T-helper 17 cell (primary cell): Measurements from ENCODE around the gene SCUBE2. TPM values are rescaled to one million over a fixed set of nuclear protein-coding genes. Genes with fewer than 3 reads are reported as not detected.
"Not testable (repeated sequence)": the region's sequence is repeated elsewhere in the genome, so short reads cannot be mapped to it uniquely, and the experiment has no call there.

Experiments
- ATAC-seq: fragments of 150-1000 bp; cut with Tn5 transposase; 2 replicates; pipeline ENCODE4 v1.10.0; 2021; ENCODE audit warnings: mild to moderate bottlenecking, moderate library complexity
- DNase-seq, 3 donors: peaks; one replicate each; pipeline versions ENCODE4 v3.0.0 to v3.0.0-alpha.2; 2020 to 2021
- H3K9me3 ChIP-seq: one replicate; pipeline ENCODE4 v1.7.0; 2013; ENCODE audit warnings: low read length, mild to moderate bottlenecking; ENCODE audit not compliant: control insufficient read depth, poor library complexity, severe bottlenecking
- H3K27ac Mint-ChIP-seq: one replicate; pipeline ENCODE4 v1.8.0; 2022; ENCODE audit warnings: mild to moderate bottlenecking, moderate library complexity, mixed read lengths
- H3K27me3 Mint-ChIP-seq: one replicate; pipeline ENCODE4 v1.8.0; 2022; ENCODE audit warnings: mixed read lengths
- H3K36me3 Mint-ChIP-seq: one replicate; pipeline ENCODE4 v1.8.0; 2022; ENCODE audit warnings: low read depth, mixed read lengths
- H3K4me1 Mint-ChIP-seq: one replicate; pipeline ENCODE4 v1.8.0; 2022; ENCODE audit warnings: mild to moderate bottlenecking, mixed read lengths
- H3K4me3 Mint-ChIP-seq: one replicate; pipeline ENCODE4 v1.8.0; 2022; ENCODE audit warnings: mild to moderate bottlenecking, moderate library complexity, mixed read lengths
- total RNA-seq, 4 donors: library from RNA in 2 of 4; stranded (reverse) in 2 of 4; gene quantifications; one replicate each; pipeline ENCODE4 v1.2.3 and lab custom pipeline; 2022 to 2026

The SCUBE2 gene
- total RNA-seq, 2 donors from 2014 or later: 0.10 TPM; not detected in 1

GRCh38 chr11:8989453-8989852 lies 101.9 kb downstream of the SCUBE2 start:
- Mint-ChIP-seq H3K36me3 (peaks cover 4% of the 10 kb centered on the region), H3K27me3 (peaks cover 33% of the 10 kb centered on the region), H3K27ac (no peak overlapping the region), H3K4me3 (no peak overlapping the region), H3K4me1 (no peaks in the 10 kb centered on the region)
- no peaks in the 10 kb centered on the region for H3K9me3 ChIP-seq
- DNase-seq: no peak
- no peak for ATAC-seq

GRCh38 chr11:8988329-8989234 lies 102.8 kb downstream of the SCUBE2 start:
- H3K9me3 ChIP-seq: no peaks in the 10 kb centered on the region
- ATAC-seq: no peak
- no peak overlapping the region for H3K27ac Mint-ChIP-seq
- no peak for DNase-seq
- H3K36me3 Mint-ChIP-seq: peaks cover 4% of the 10 kb centered on the region
- H3K27me3 Mint-ChIP-seq: peaks cover 33% of the 10 kb centered on the region
- no peak overlapping the region for H3K4me3 Mint-ChIP-seq
- H3K4me1 Mint-ChIP-seq: no peaks in the 10 kb centered on the region

GRCh38 chr11:8987446-8987845 lies 104.0 kb downstream of the SCUBE2 start:
- H3K4me1 Mint-ChIP-seq: no peaks in the 10 kb centered on the region
- no peak for DNase-seq
- H3K27ac Mint-ChIP-seq: no peak overlapping the region
- ATAC-seq: no peak
- no peak overlapping the region for H3K4me3 Mint-ChIP-seq
- no peaks in the 10 kb centered on the region for H3K9me3 ChIP-seq
- peaks cover 4% of the 10 kb centered on the region for H3K36me3 Mint-ChIP-seq
- H3K27me3 Mint-ChIP-seq: peaks cover 31% of the 10 kb centered on the region

- not testable (repeated sequence) for DNase-seq, H3K4me3 Mint-ChIP-seq, H3K4me1 Mint-ChIP-seq, ATAC-seq, H3K9me3 ChIP-seq, H3K27ac Mint-ChIP-seq, H3K36me3 Mint-ChIP-seq
- H3K27me3 Mint-ChIP-seq: peaks cover 24% of the 10 kb centered on the region
These were observed 104.6 kb downstream of the SCUBE2 start for GRCh38 chr11:8986772-8987171.

GRCh38 chr11:8985462-8985861 lies 105.9 kb downstream of the SCUBE2 start:
- H3K4me1 Mint-ChIP-seq: no peaks in the 10 kb centered on the region
- no peak for ATAC-seq
- H3K27me3 Mint-ChIP-seq: peaks cover 19% of the 10 kb centered on the region
- no peaks in the 10 kb centered on the region for H3K9me3 ChIP-seq
- H3K4me3 Mint-ChIP-seq: no peak overlapping the region
- no peak overlapping the region for H3K27ac Mint-ChIP-seq
- no peak for DNase-seq
- H3K36me3 Mint-ChIP-seq: peaks cover 4% of the 10 kb centered on the region

GRCh38 chr11:8983552-8983951 lies 107.8 kb downstream of the SCUBE2 start:
- no peaks in the 10 kb centered on the region for H3K4me1 Mint-ChIP-seq
- no peak overlapping the region for H3K27ac Mint-ChIP-seq
- peaks cover 6% of the 10 kb centered on the region for H3K27me3 Mint-ChIP-seq
- no peaks in the 10 kb centered on the region for H3K36me3 Mint-ChIP-seq
- H3K4me3 Mint-ChIP-seq: no peak overlapping the region
- H3K9me3 ChIP-seq: no peaks in the 10 kb centered on the region
- DNase-seq: no peak
- ATAC-seq: no peak

- no peaks in the 10 kb centered on the region for H3K9me3 ChIP-seq
- no peaks in the 10 kb centered on the region for H3K36me3 Mint-ChIP-seq
- no peak overlapping the region for H3K4me3 Mint-ChIP-seq
- ATAC-seq (no peak), DNase-seq (no peak)
- no peak overlapping the region for H3K27ac Mint-ChIP-seq
- H3K27me3 Mint-ChIP-seq: no peaks in the 10 kb centered on the region
- H3K4me1 Mint-ChIP-seq: no peaks in the 10 kb centered on the region
These were observed 110.9 kb downstream of the SCUBE2 start for GRCh38 chr11:8980485-8980884.

GRCh38 chr11:8979365-8979764 lies 112.0 kb downstream of the SCUBE2 start:
- not testable (repeated sequence) for DNase-seq, H3K27me3 Mint-ChIP-seq, H3K4me3 Mint-ChIP-seq, H3K36me3 Mint-ChIP-seq, ATAC-seq, H3K27ac Mint-ChIP-seq, H3K9me3 ChIP-seq, H3K4me1 Mint-ChIP-seq

- ATAC-seq: no peak
- H3K27me3 Mint-ChIP-seq: no peaks in the 10 kb centered on the region
- peaks cover 4% of the 10 kb centered on the region for H3K36me3 Mint-ChIP-seq
These were observed 118.3 kb downstream of the SCUBE2 start for GRCh38 chr11:8973121-8973520.

GRCh38 chr11:8971924-8972316 lies 119.5 kb downstream of the SCUBE2 start:
- ATAC-seq (no peak), DNase-seq (no peak)
- Mint-ChIP-seq H3K4me1 (no peaks in the 10 kb centered on the region), H3K4me3 (no peak overlapping the region), H3K36me3 (peaks cover 4% of the 10 kb centered on the region), H3K27me3 (no peaks in the 10 kb centered on the region), H3K27ac (no peak overlapping the region)
- H3K9me3 ChIP-seq: no peaks in the 10 kb centered on the region

More at GRCh38 chr11:8973121-8973520, 118.3 kb downstream of the SCUBE2 start:
- DNase-seq: no peak
- Mint-ChIP-seq H3K4me3 (no peak overlapping the region), H3K4me1 (no peaks in the 10 kb centered on the region), H3K27ac (no peak overlapping the region)
- no peaks in the 10 kb centered on the region for H3K9me3 ChIP-seq

- no peak overlapping the region for H3K27ac Mint-ChIP-seq
- H3K9me3 ChIP-seq: no peaks in the 10 kb centered on the region
- no peaks in the 10 kb centered on the region for H3K4me1 Mint-ChIP-seq
- H3K27me3 Mint-ChIP-seq: no peaks in the 10 kb centered on the region
- no peak for ATAC-seq
- peaks cover 4% of the 10 kb centered on the region for H3K36me3 Mint-ChIP-seq
- no peak for DNase-seq
- H3K4me3 Mint-ChIP-seq: no peak overlapping the region
These were observed 120.0 kb downstream of the SCUBE2 start for GRCh38 chr11:8971196-8971923.
